Measurements from ENCODE around the gene CTBP1.

The CTBP1 gene

DNA sequence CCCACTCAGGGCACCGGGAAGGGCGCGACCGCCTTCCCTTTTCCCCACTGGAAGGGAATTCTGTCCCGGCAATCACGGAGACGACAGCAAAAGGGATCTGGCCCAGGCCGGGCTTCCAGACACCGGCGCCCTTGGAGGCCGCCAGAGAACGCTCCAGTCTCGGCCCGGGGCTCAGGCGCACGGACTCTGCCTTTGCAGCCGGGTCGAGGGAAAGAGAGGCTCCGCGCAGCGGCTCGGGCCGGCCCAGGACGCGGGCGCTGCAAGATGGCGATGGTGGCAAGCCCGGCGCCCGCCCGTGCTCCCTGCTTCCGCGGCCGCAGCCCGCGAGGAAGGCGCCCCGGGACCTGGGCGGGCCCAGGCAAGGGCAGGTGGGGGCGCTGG is 1.1 kb downstream of the CTBP1 start:
- Histone ChIP-seq H3K27me3 (replicated peaks; ENCODE audit: control insufficient read depth, insufficient read depth, low read length) (no peaks in the 10 kb centered on the region), H3K4me1 (ENCODE audit: control insufficient read depth, insufficient read depth, low read length) (peaks cover 49% of the 10 kb centered on the region), H3K36me3 (ENCODE audit: control insufficient read depth, insufficient read depth, low read length, severe bottlenecking) (peaks cover 6% of the 10 kb centered on the region), H3K9ac (ENCODE audit: low read length) (peak overlapping the region; percentile 97), H3K4me3 (ENCODE audit: low read length) (peak overlapping the region; percentile 85), H3K9me3 (ENCODE audit: control insufficient read depth, low read length) (peaks cover 3% of the 10 kb centered on the region)
- no peak for DNase-seq (ENCODE audit: low read depth)

GRCh38 chr4:1246901-1247863 is 1.7 kb downstream of the CTBP1 start:
- H3K27me3 ChIP-seq (replicated peaks; ENCODE audit: control insufficient read depth, insufficient read depth, low read length): no peaks in the 10 kb centered on the region
- peak; percentile 48 for DNase-seq (ENCODE audit: low read depth)
- H3K4me1 ChIP-seq (ENCODE audit: control insufficient read depth, insufficient read depth, low read length): peaks cover 49% of the 10 kb centered on the region
- peaks cover 3% of the 10 kb centered on the region for H3K9me3 ChIP-seq (ENCODE audit: control insufficient read depth, low read length)
- H3K36me3 ChIP-seq (ENCODE audit: control insufficient read depth, insufficient read depth, low read length, severe bottlenecking): peaks cover 6% of the 10 kb centered on the region
- H3K9ac ChIP-seq (ENCODE audit: low read length): peak overlapping the region; percentile 97
- peak overlapping the region; percentile 85 for H3K4me3 ChIP-seq (ENCODE audit: low read length)

DNA sequence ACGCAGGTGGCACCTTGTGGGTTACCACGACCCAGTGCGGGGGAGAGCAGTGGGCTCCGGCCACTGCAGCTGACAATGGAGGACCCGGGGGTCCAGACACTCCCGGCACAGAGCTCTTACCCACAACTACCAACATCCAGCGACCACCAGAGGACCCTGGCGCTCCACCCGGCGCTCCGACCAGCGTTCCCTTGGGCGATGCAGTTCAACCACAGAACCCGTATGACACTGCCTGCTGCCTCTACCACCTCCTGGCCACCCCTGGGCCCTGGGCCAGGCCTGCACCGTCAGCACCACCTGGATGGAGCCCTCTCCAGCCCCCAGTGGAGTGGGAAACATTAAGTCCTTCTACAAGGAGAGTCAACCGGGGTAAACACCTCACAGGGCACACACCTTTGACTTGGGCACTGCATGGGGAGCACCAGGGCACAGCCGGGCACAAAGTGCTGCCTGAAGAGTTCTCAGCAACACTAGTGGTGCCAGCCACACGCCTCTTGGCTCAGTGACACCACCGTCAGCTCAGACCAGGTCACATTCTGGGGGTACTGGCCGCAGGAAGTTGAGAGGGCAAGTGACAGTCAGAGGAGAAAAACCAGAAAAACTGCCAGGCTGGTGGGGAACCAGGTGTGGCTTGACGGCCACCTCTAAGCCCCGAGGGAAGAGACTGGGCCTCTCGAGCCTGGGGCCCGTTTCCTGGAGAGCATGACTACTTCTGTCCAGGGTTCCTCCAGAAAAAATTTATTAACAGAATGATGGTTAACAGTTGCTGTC is 2.6 kb downstream of the CTBP1 start:
- peaks cover 2% of the 10 kb centered on the region for H3K36me3 ChIP-seq (ENCODE audit: control insufficient read depth, insufficient read depth, low read length, severe bottlenecking)
- DNase-seq (ENCODE audit: low read depth): peak; percentile 7
- peak overlapping the region; percentile 97 for H3K9ac ChIP-seq (ENCODE audit: low read length)
- peaks cover 1% of the 10 kb centered on the region for H3K9me3 ChIP-seq (ENCODE audit: control insufficient read depth, low read length)
- H3K4me1 ChIP-seq (ENCODE audit: control insufficient read depth, insufficient read depth, low read length): peaks cover 49% of the 10 kb centered on the region
- no peaks in the 10 kb centered on the region for H3K27me3 ChIP-seq (replicated peaks; ENCODE audit: control insufficient read depth, insufficient read depth, low read length)
- H3K4me3 ChIP-seq (ENCODE audit: low read length): peak overlapping the region; percentile 85

GRCh38 chr4:1245481-1246051 is 3.4 kb downstream of the CTBP1 start:
- Histone ChIP-seq H3K4me1 (ENCODE audit: control insufficient read depth, insufficient read depth, low read length) (peaks cover 49% of the 10 kb centered on the region), H3K27me3 (replicated peaks; ENCODE audit: control insufficient read depth, insufficient read depth, low read length) (no peaks in the 10 kb centered on the region), H3K9me3 (ENCODE audit: control insufficient read depth, low read length) (no peaks in the 10 kb centered on the region), H3K9ac (ENCODE audit: low read length) (no peak overlapping the region), H3K36me3 (ENCODE audit: control insufficient read depth, insufficient read depth, low read length, severe bottlenecking) (peaks cover 9% of the 10 kb centered on the region), H3K4me3 (ENCODE audit: low read length) (no peak overlapping the region)
- DNase-seq (ENCODE audit: low read depth): no peak

DNA sequence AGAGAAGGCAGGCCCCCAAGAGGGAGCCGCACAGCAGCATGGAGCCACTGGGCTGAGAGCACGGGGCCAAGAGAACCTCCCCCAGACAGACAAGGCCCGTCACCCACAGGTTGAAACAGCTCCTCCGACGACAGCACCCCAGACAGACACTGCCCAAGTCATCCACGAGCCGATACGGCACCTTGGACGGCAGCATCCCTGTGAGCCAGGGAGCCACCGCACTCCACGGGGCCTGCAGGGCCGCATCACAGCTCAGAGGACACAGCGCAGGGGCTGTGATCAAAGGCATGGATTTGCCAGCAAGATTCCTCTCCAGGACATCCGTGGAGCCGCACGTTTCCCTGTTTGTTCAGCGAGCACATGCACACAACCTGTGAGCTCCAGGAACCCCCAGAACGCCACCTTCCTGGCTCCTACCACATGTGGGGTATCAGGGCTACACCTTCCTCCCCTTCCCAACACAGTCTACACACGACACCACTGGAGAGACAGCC is 3.9 kb downstream of the CTBP1 start:
- no peaks in the 10 kb centered on the region for H3K9me3 ChIP-seq (ENCODE audit: control insufficient read depth, low read length)
- H3K9ac ChIP-seq (ENCODE audit: low read length): no peak overlapping the region
- H3K36me3 ChIP-seq (ENCODE audit: control insufficient read depth, insufficient read depth, low read length, severe bottlenecking): peaks cover 12% of the 10 kb centered on the region
- H3K4me3 ChIP-seq (ENCODE audit: low read length): no peak overlapping the region
- H3K27me3 ChIP-seq (replicated peaks; ENCODE audit: control insufficient read depth, insufficient read depth, low read length): no peaks in the 10 kb centered on the region
- peaks cover 44% of the 10 kb centered on the region for H3K4me1 ChIP-seq (ENCODE audit: control insufficient read depth, insufficient read depth, low read length)
- DNase-seq (ENCODE audit: low read depth): no peak

- no peak overlapping the region for H3K9ac ChIP-seq (ENCODE audit: low read length)
- H3K27me3 ChIP-seq (replicated peaks; ENCODE audit: control insufficient read depth, insufficient read depth, low read length): no peaks in the 10 kb centered on the region
- H3K4me3 ChIP-seq (ENCODE audit: low read length): no peak overlapping the region
- no peak for DNase-seq (ENCODE audit: low read depth)
- H3K4me1 ChIP-seq (ENCODE audit: control insufficient read depth, insufficient read depth, low read length): peaks cover 41% of the 10 kb centered on the region
- H3K9me3 ChIP-seq (ENCODE audit: control insufficient read depth, low read length): no peaks in the 10 kb centered on the region
- H3K36me3 ChIP-seq (ENCODE audit: control insufficient read depth, insufficient read depth, low read length, severe bottlenecking): peaks cover 18% of the 10 kb centered on the region
These were observed 4.6 kb downstream of the CTBP1 start for GRCh38 chr4:1244081-1244977.

DNA sequence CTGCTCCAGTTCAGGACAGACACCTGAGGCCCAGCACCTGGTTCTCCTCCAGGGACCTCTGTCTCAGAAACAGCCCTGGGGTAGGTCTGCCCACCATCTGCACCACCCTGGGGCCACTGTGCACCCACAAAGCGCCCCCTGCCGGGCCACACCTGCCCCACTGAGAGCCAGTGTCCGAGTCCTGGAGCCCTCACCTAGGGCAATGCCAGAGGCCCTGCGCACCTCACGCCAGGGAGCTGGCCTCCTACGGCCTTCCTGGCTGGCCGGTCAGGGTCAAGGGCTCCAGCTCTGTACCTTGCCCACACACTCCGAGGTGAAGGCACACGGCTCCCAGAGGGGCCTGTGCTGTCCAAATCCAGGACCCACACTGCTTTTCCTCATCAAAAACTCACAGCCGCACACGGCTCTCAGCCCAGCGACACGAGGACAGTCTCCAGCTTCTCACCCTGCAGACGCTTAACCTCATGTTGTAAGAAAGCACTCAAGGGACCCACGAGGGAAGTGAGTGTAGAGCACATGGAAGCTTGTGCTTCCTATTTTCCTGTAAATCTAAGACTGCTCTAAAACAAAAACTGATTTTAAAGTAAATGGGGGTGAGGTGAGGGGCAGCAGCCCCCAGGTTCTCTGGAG is 5.4 kb downstream of the CTBP1 start:
- no peaks in the 10 kb centered on the region for H3K27me3 ChIP-seq (replicated peaks; ENCODE audit: control insufficient read depth, insufficient read depth, low read length)
- H3K9ac ChIP-seq (ENCODE audit: low read length): peak overlapping the region; percentile 9
- H3K4me1 ChIP-seq (ENCODE audit: control insufficient read depth, insufficient read depth, low read length): peaks cover 47% of the 10 kb centered on the region
- no peak for DNase-seq (ENCODE audit: low read depth)
- H3K9me3 ChIP-seq (ENCODE audit: control insufficient read depth, low read length): no peaks in the 10 kb centered on the region
- peaks cover 18% of the 10 kb centered on the region for H3K36me3 ChIP-seq (ENCODE audit: control insufficient read depth, insufficient read depth, low read length, severe bottlenecking)
- no peak overlapping the region for H3K4me3 ChIP-seq (ENCODE audit: low read length)

DNA sequence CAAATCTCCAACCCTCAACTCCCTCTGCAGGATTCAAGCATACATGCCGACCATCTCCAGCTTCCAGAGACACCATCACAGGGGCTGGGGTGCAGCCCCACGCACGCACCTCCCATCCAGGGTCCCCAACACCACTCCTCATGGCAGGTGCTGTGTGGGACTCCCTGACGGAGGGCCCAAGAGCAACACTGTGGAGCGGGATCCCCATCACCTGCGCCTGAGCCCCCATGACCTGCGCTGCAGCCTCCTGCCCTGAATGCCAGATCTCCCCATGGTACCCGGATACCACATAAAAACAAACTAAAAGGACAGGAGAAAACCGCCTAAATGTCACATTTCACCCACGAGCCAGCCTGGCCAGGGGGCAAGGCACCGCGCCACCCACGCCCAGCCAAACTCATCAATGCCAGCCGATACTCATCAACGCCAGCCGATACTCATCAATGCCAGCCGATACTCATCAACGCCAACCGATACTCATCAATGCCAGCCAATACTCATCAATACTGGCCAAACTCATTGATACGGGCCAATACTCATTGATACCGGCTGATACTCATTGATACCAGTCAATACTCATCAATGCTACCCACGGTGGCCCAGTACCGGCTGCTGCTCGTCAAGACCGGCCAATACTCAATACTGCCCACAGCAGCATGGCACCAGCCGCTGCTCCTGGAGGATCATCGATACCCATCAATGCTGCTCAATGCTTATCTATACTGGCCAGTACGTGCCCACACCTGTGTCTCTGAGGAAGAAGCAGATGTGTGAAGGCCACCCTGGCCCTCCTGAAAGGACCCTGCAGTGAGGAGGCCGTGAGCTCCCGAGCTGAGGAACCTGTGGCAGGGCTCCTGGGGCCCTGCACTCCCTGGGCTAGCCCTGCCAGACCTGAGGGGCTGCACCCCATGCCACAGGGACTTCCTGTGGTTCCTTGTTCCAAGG is 6.2 kb downstream of the CTBP1 start:
- Histone ChIP-seq H3K36me3 (ENCODE audit: control insufficient read depth, insufficient read depth, low read length, severe bottlenecking) (peaks cover 24% of the 10 kb centered on the region), H3K9ac (ENCODE audit: low read length) (no peak overlapping the region), H3K4me1 (ENCODE audit: control insufficient read depth, insufficient read depth, low read length) (peaks cover 47% of the 10 kb centered on the region), H3K4me3 (ENCODE audit: low read length) (no peak overlapping the region), H3K27me3 (replicated peaks; ENCODE audit: control insufficient read depth, insufficient read depth, low read length) (no peaks in the 10 kb centered on the region), H3K9me3 (ENCODE audit: control insufficient read depth, low read length) (no peaks in the 10 kb centered on the region)
- DNase-seq (ENCODE audit: low read depth): no peak

- Histone ChIP-seq H3K4me3 (ENCODE audit: low read length) (no peak overlapping the region), H3K4me1 (ENCODE audit: control insufficient read depth, insufficient read depth, low read length) (peaks cover 43% of the 10 kb centered on the region), H3K27me3 (replicated peaks; ENCODE audit: control insufficient read depth, insufficient read depth, low read length) (no peaks in the 10 kb centered on the region), H3K36me3 (ENCODE audit: control insufficient read depth, insufficient read depth, low read length, severe bottlenecking) (peaks cover 31% of the 10 kb centered on the region), H3K9me3 (ENCODE audit: control insufficient read depth, low read length) (no peaks in the 10 kb centered on the region), H3K9ac (ENCODE audit: low read length) (no peak overlapping the region)
- DNase-seq (ENCODE audit: low read depth): no peak
These were observed 6.9 kb downstream of the CTBP1 start for GRCh38 chr4:1241936-1242505.
